Endothelial cell of umbilical vein (primary cell): ENCODE measurements around the gene TSPAN5. TPM values are rescaled to one million over a fixed set of nuclear protein-coding genes. Genes with fewer than 3 reads are reported as not detected.

Experiments used
- BruUV-seq: library from RNA; stranded (reverse); fragments of 400-500 nt; replicated peaks from 2 replicates; lab custom pipeline; 2021; lab: Mats Ljungman, UMichigan
- CTCF ChIA-PET: fragments of 300-600, 350-600 bp; sonication (Branson Sonifier 250); formaldehyde crosslinking; loops from one replicate; lab custom pipeline; 2021; ENCODE audit warnings: antibody characterized with exemption, inconsistent platforms; lab: Charles Lee
- POLR2A ChIA-PET: fragments of 300-600, 350-600 bp; sonication (Branson Sonifier 250); formaldehyde crosslinking; loops from one replicate; lab custom pipeline; 2021; ENCODE audit warnings: antibody characterized with exemption, inconsistent platforms; lab: Charles Lee
- DNase-seq: peaks from one replicate; pipeline ENCODE4 v3.0.0-alpha.2; 2011; ENCODE audit warnings: low read depth, low spot score
- FAIRE-seq: peaks from 2 replicates; lab custom pipeline; 2011; peaks lifted over from hg19 to GRCh38; lab: Jason Lieb, UNC
- H2AFZ ChIP-seq: 2 replicates; pipeline ENCODE4 v1.6.0; 2012; ENCODE audit warnings: low read depth, low read length, control low read depth, inconsistent platforms
- H3K27ac ChIP-seq: 2 replicates; pipeline ENCODE4 v1.5.1; 2011; ENCODE audit warnings: low read depth, mild to moderate bottlenecking, control low read depth, low read length, moderate library complexity; ENCODE audit not compliant: insufficient read depth
- H3K27me3 ChIP-seq, 2 experiments: 2 replicates each; pipeline versions ENCODE4 v1.6.0 to v1.6.1; 2011; ENCODE audit warnings: low read length in 2 of 2, mixed read lengths in 1 of 2; ENCODE audit not compliant: control insufficient read depth in 2 of 2, insufficient read depth in 2 of 2
- H3K36me3 ChIP-seq, 2 experiments: 2 replicates in 1 of 2; 3 replicates in 1 of 2; pipeline ENCODE4 v1.5.1; 2011; ENCODE audit warnings: low read length in 2 of 2, mild to moderate bottlenecking in 1 of 2, moderate library complexity in 1 of 2; ENCODE audit not compliant: control insufficient read depth in 2 of 2, insufficient read depth in 2 of 2; ENCODE audit errors: extremely low read depth in 1 of 2
- H3K4me1 ChIP-seq: 3 replicates; pipeline ENCODE4 v1.5.1; 2011; ENCODE audit warnings: mild to moderate bottlenecking, low read length; ENCODE audit not compliant: control insufficient read depth, insufficient read depth; ENCODE audit errors: extremely low read depth
- H3K4me2 ChIP-seq: 2 replicates; pipeline ENCODE4 v1.6.1; 2011; ENCODE audit warnings: low read length, control low read depth, mixed read lengths; ENCODE audit not compliant: insufficient read depth
- H3K4me3 ChIP-seq, 3 experiments: fragments of 200-600 bp in 1 of 3; sonication (generic), shearing (Covaris generic) in 1 of 3; replicated peaks in 1 of 3; 2 replicates each; pipeline ENCODE4 v1.5.1; 2011 to 2016; ENCODE audit warnings: control low read depth in 3 of 3, low read length in 3 of 3, mild to moderate bottlenecking in 2 of 3, inconsistent platforms in 1 of 3, low read depth in 1 of 3, moderate library complexity in 1 of 3; ENCODE audit not compliant: insufficient read depth in 1 of 3
- H3K79me2 ChIP-seq: 2 replicates; pipeline ENCODE4 v1.6.0; 2012; ENCODE audit warnings: low read length, inconsistent platforms; ENCODE audit not compliant: control insufficient read depth, insufficient read depth
- H3K9ac ChIP-seq: replicated peaks from 2 replicates; pipeline ENCODE3; 2011; ENCODE audit warnings: low read length, control low read depth; ENCODE audit not compliant: insufficient read depth; ENCODE audit errors: extremely low read depth
- H3K9me1 ChIP-seq: replicated peaks from 3 replicates; pipeline ENCODE4 v1.6.0; 2011; ENCODE audit warnings: mild to moderate bottlenecking, low read length; ENCODE audit not compliant: control insufficient read depth, insufficient read depth; ENCODE audit errors: extremely low read depth
- H3K9me3 ChIP-seq: replicated peaks from 2 replicates; pipeline ENCODE4 v1.5.1; 2012; ENCODE audit warnings: low read length, inconsistent platforms; ENCODE audit not compliant: control insufficient read depth, insufficient read depth
- H4K20me1 ChIP-seq: replicated peaks from 2 replicates; pipeline ENCODE3; 2011; ENCODE audit warnings: mild to moderate bottlenecking, low read length; ENCODE audit not compliant: control insufficient read depth, insufficient read depth; ENCODE audit errors: extremely low read depth
- GATA2 ChIP-seq: IDR thresholded peaks from 2 replicates; pipeline ENCODE4 v1.7.0; 2011; ENCODE audit warnings: low read depth, mild to moderate bottlenecking, moderate library complexity, mixed read lengths, low read length; ENCODE audit not compliant: insufficient read length, insufficient read depth
- JUN ChIP-seq: IDR thresholded peaks from 2 replicates; pipeline ENCODE4 v1.6.1; 2011; ENCODE audit warnings: borderline replicate concordance, low read depth; ENCODE audit not compliant: insufficient read length, insufficient read depth
- MYC ChIP-seq: IDR thresholded peaks from one replicate; pipeline ENCODE4 v1.6.1; 2011; ENCODE audit warnings: mild to moderate bottlenecking, low read depth, low read length
- POLR2AphosphoS5 ChIP-seq: IDR thresholded peaks from 2 replicates; pipeline ENCODE4 v1.6.1; 2012; ENCODE audit warnings: low read depth, mild to moderate bottlenecking, control low read depth, low read length, moderate library complexity; ENCODE audit not compliant: insufficient read depth
- dilution Hi-C: fragments of 300-500 bp; cut with MboI; formaldehyde crosslinking; loops from one replicate; pipeline ENCODE4 v1.15.0; 2019; ENCODE audit warnings: low sequenced_read_pairs; ENCODE audit not compliant: extremely low pct_ligation_motif_present
- intact Hi-C: fragments of 100-400 bp; cut with micrococcal nuclease; formaldehyde crosslinking; loops from one replicate; pipeline ENCODE4 v1.10.0; 2022
- polyA plus RNA-seq, 4 experiments: library from polyadenylated mRNA; depleted of rRNA in 3 of 4; stranded (reverse) in 3 of 4; unstranded in 1 of 4; fragments of >200 nt; gene quantifications; 2 replicates each; pipeline versions ENCODE4 v1.2.1 to v1.2.3, GENCODE V29; 2011 to 2012; ENCODE audit warnings: missing spikeins in 1 of 4
- total RNA-seq: library from RNA; stranded (reverse); gene quantifications from 2 replicates; pipeline ENCODE4 v1.2.3, GENCODE V29; 2021
- TF ChIP-seq, protein P1 (sequence below), 2 donors: IDR thresholded peaks; 1 replicate in 1 of 2; 2 replicates in 1 of 2; pipeline ENCODE4 v1.5.1; 2011; ENCODE audit warnings: low read length in 2 of 2, mild to moderate bottlenecking in 2 of 2, moderate library complexity in 2 of 2, control low read depth in 1 of 2, inconsistent platforms in 1 of 2, low read depth in 1 of 2; ENCODE audit not compliant: insufficient read depth in 1 of 2; ENCODE audit errors: extremely low read depth in 1 of 2
- TF ChIP-seq, protein P2 (sequence below): IDR thresholded peaks from 2 replicates; pipeline ENCODE4 v1.6.1; 2011; ENCODE audit not compliant: insufficient read depth, insufficient read length

TSPAN5 gene
- total and polyA plus RNA-seq, 2 donors (not counting 3 experiments of a cell fraction or from before 2014, with no cell fraction given) = 45.1 to 50.2 TPM

DNA sequence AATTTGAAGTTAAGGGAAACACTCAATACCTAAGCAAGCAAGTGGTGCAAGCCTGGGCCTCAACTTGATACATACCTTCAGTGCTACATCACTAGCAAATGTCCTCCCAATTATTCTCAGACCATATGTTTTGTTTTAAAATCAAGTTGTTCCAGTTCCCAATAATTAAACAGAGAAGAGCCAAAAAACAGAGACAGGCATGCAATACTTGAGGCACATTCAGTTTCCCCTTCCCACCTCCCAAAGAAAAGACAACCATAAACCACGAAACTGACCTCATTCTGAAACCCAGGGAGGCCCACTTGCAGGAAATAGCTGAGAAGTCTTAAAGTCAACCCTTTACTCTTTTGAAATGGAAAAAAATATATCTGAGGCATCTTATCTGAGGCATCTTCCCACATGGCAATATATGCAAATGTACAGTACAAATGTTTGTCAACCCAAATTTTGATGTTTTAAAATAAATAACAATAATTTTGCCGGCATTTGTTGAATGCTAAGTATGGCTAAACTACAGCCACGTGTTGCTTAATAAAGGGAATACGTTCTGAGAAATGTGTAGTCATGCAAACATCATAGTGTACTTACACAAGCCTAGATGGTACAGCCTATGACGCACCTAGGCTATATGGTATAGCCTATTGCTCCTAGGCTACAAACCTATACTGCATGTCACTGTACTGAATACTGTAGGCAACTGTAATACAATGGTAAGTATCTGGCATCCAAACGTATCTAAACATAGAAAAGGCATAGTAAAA is 147.5 kb downstream of the TSPAN5 start:
- BruUV-seq = no TSS peak
- no peak overlapping the region for H2AFZ ChIP-seq
- H3K9me1 ChIP-seq = no peaks in the 10 kb centered on the region
- dilution Hi-C loops = no loop called here
- no peak overlapping the region for H3K4me3 ChIP-seq
- no peak overlapping the region for H3K9ac ChIP-seq
- H3K4me2 ChIP-seq = no peak overlapping the region
- intact Hi-C loops = no loop called here
- no peaks in the 10 kb centered on the region for H3K9me3 ChIP-seq
- FAIRE-seq (no peak), DNase-seq (no peak)
- H3K79me2 ChIP-seq = peaks cover 16% of the 10 kb centered on the region
- ChIA-PET POLR2A (no interaction called here), CTCF (interaction anchor here (1.3 kb wide), 1 partner anchor 17 kb away, joined by 3 read pairs; no protein-coding TSS in a partner anchor)
- no peaks in the 10 kb centered on the region for H3K27me3 ChIP-seq
- no peak for TF ChIP-seq MYC
- TF ChIP-seq, protein P1, sequence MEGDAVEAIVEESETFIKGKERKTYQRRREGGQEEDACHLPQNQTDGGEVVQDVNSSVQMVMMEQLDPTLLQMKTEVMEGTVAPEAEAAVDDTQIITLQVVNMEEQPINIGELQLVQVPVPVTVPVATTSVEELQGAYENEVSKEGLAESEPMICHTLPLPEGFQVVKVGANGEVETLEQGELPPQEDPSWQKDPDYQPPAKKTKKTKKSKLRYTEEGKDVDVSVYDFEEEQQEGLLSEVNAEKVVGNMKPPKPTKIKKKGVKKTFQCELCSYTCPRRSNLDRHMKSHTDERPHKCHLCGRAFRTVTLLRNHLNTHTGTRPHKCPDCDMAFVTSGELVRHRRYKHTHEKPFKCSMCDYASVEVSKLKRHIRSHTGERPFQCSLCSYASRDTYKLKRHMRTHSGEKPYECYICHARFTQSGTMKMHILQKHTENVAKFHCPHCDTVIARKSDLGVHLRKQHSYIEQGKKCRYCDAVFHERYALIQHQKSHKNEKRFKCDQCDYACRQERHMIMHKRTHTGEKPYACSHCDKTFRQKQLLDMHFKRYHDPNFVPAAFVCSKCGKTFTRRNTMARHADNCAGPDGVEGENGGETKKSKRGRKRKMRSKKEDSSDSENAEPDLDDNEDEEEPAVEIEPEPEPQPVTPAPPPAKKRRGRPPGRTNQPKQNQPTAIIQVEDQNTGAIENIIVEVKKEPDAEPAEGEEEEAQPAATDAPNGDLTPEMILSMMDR (IDR thresholded peaks at IDR 0.05; ENCODE audit: extremely low read depth in 1 of 2, insufficient read depth in 1 of 2, low read depth in 1 of 2, low read length in 2 of 2) = no peak
- no peak for TF ChIP-seq GATA2
- TF ChIP-seq, protein P2, sequence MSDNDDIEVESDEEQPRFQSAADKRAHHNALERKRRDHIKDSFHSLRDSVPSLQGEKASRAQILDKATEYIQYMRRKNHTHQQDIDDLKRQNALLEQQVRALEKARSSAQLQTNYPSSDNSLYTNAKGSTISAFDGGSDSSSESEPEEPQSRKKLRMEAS = no peak
- no peak for TF ChIP-seq JUN
- TF ChIP-seq POLR2AphosphoS5 = no peak
- no peak overlapping the region for H3K27ac ChIP-seq
- H3K4me1 ChIP-seq = peaks cover 7% of the 10 kb centered on the region
- no peaks in the 10 kb centered on the region for H4K20me1 ChIP-seq
- no peaks in the 10 kb centered on the region for H3K36me3 ChIP-seq
